ENCODE measurements around the gene KDM2B. TPM values are rescaled to one million over a fixed set of nuclear protein-coding genes. Genes with fewer than 3 reads are reported as not detected.
A peak's percentile ranks its signal among the peaks of the same experiment; 100 is the strongest.

Gene KDM2B
- polyA plus RNA-seq, 3 donors, result 9.7 to 68.1 (median 9.7) TPM

DNA sequence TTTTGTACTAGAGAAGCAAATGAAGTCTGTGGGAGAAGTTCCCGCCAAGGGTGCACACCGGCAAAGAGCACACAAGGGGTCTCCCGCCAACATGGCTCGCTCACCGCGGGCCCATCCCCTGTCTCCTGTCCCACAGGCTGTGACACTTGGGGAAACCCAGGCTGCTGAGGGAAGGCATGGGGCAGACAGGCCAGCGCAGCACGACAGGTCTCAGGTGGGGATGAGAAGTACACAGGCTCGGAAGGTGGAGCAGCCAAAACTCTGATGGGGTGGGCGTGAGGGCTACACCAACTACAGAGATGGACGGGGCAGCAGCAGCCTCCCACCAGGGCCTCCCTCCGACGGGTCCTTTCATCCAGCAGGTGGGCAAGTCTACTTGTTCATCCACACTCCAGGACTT is 116.5 kb downstream of the KDM2B start:
- H3K36me3 ChIP-seq (replicated peaks in 1 of 2; ENCODE audit: control insufficient read depth in 1 of 2, insufficient read depth in 2 of 2, low read length in 2 of 2), result peaks cover 0 to 7% of the 10 kb centered on the region in 2 donors
- no peak overlapping the region for H3K27ac ChIP-seq (ENCODE audit: low read depth in 1 of 2, low read length in 2 of 2)
- no peak overlapping the region for H2AFZ ChIP-seq (ENCODE audit: insufficient read depth, low read depth, low read length, poor library complexity, severe bottlenecking)
- H4K20me1 ChIP-seq (ENCODE audit: insufficient read depth, low read length), result peaks cover 64% of the 10 kb centered on the region
- Mint-ChIP-seq H3K4me3 (no peak overlapping the region), H3K4me1 (peaks cover 44% of the 10 kb centered on the region), H3K36me3 (peaks cover 6 to 13% of the 10 kb centered on the region in 2 donors), H3K27ac (no peak overlapping the region), H3K9me3 (no peaks in the 10 kb centered on the region), H3K27me3 (ENCODE audit: low read depth in 3 of 3) (peaks cover 2 to 4% (median 2%) of the 10 kb centered on the region in 3 donors)
- TF ChIP-seq, protein P1, sequence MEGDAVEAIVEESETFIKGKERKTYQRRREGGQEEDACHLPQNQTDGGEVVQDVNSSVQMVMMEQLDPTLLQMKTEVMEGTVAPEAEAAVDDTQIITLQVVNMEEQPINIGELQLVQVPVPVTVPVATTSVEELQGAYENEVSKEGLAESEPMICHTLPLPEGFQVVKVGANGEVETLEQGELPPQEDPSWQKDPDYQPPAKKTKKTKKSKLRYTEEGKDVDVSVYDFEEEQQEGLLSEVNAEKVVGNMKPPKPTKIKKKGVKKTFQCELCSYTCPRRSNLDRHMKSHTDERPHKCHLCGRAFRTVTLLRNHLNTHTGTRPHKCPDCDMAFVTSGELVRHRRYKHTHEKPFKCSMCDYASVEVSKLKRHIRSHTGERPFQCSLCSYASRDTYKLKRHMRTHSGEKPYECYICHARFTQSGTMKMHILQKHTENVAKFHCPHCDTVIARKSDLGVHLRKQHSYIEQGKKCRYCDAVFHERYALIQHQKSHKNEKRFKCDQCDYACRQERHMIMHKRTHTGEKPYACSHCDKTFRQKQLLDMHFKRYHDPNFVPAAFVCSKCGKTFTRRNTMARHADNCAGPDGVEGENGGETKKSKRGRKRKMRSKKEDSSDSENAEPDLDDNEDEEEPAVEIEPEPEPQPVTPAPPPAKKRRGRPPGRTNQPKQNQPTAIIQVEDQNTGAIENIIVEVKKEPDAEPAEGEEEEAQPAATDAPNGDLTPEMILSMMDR (IDR thresholded peaks at IDR 0.05), result no peak
- no peaks in the 10 kb centered on the region for H3K27me3 ChIP-seq (ENCODE audit: control insufficient read depth in 2 of 2, insufficient read depth in 2 of 2, low read length in 2 of 2)
- intact Hi-C loops (cut with micrococcal nuclease), result loop anchor here in 1 of 2 donors (10.0 kb wide), 1 partner anchor 70 kb away; no protein-coding TSS in a partner anchor
- peaks cover 48 to 54% of the 10 kb centered on the region in 2 donors for H3K4me1 ChIP-seq (ENCODE audit: control insufficient read depth in 1 of 2, insufficient read depth in 2 of 2, low read length in 2 of 2)
- H3K4me3 ChIP-seq (replicated peaks in 1 of 3; ENCODE audit: low read depth in 2 of 3, low read length in 3 of 3), result no peak overlapping the region
- H3K79me2 ChIP-seq (ENCODE audit: insufficient read depth, low read length), result peaks cover 70% of the 10 kb centered on the region
- 94% methylated on average over 11 of the region's 13 CpGs for WGBS (ENCODE audit: insufficient coverage)
- H3K9ac ChIP-seq (ENCODE audit: insufficient read depth, low read length, poor library complexity, severe bottlenecking), result no peak overlapping the region
- no peak for DNase-seq
- no peak overlapping the region for H3K4me2 ChIP-seq (replicated peaks; ENCODE audit: extremely low read depth, low read length, poor library complexity, severe bottlenecking)
- no peaks in the 10 kb centered on the region for H3K9me3 ChIP-seq (replicated peaks in 1 of 2; ENCODE audit: control insufficient read depth in 1 of 2, insufficient read depth in 1 of 2, low read length in 2 of 2)

DNA sequence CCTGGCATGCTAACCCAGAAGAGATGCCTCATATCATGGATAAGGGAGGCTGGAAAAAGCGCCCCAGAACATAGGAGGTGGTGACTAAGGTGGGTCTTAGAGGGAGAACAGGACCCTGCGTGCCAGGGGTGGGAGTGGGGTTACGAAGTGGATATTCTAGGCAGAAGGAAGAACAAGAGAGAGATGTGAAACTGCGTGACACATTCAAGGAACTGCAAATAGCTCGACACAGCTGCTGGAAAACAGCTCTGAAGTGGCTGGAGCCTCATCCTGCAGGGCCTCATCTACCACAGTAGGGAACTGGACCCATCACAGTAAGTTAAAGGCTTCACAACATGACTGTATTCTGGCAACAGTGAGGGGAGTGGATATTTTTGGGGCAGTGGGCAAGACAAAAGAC is 119.8 kb downstream of the KDM2B start:
- peaks cover 54% of the 10 kb centered on the region for H3K4me1 Mint-ChIP-seq
- no peaks in the 10 kb centered on the region for H3K27me3 ChIP-seq (ENCODE audit: control insufficient read depth in 2 of 2, insufficient read depth in 2 of 2, low read length in 2 of 2)
- peak; percentile 58 to 80 (median 72) for DNase-seq
- H3K27ac ChIP-seq (ENCODE audit: low read depth in 1 of 2, low read length in 2 of 2), result peak overlapping the region; percentile 34 to 71
- H3K4me3 Mint-ChIP-seq, result peak overlapping the region in 1 of 2 donors; percentile 59
- peak overlapping the region; percentile 71 to 87 (median 75) for H3K27ac Mint-ChIP-seq
- peak overlapping the region; percentile 19 for H3K4me2 ChIP-seq (replicated peaks; ENCODE audit: extremely low read depth, low read length, poor library complexity, severe bottlenecking)
- peaks cover 0 to 7% of the 10 kb centered on the region in 2 donors for H3K36me3 ChIP-seq (replicated peaks in 1 of 2; ENCODE audit: control insufficient read depth in 1 of 2, insufficient read depth in 2 of 2, low read length in 2 of 2)
- intact Hi-C loops (cut with micrococcal nuclease), result loop anchor here in 1 of 2 donors (10.0 kb wide), 1 partner anchor 66 kb away; no protein-coding TSS in a partner anchor
- TF ChIP-seq, protein P1 (IDR thresholded peaks at IDR 0.05), result no peak
- no peaks in the 10 kb centered on the region for H3K9me3 ChIP-seq (replicated peaks in 1 of 2; ENCODE audit: control insufficient read depth in 1 of 2, insufficient read depth in 1 of 2, low read length in 2 of 2)
- H3K79me2 ChIP-seq (ENCODE audit: insufficient read depth, low read length), result peaks cover 100% of the 10 kb centered on the region
- peaks cover 0 to 2% (median 0%) of the 10 kb centered on the region in 3 donors for H3K27me3 Mint-ChIP-seq (ENCODE audit: low read depth in 3 of 3)
- H3K9me3 Mint-ChIP-seq, result no peaks in the 10 kb centered on the region
- no peak overlapping the region for H2AFZ ChIP-seq (ENCODE audit: insufficient read depth, low read depth, low read length, poor library complexity, severe bottlenecking)
- peak overlapping the region in 1 of 3 experiments; percentile 6 for H3K4me3 ChIP-seq (replicated peaks in 1 of 3; ENCODE audit: low read depth in 2 of 3, low read length in 3 of 3)
- H3K4me1 ChIP-seq (ENCODE audit: control insufficient read depth in 1 of 2, insufficient read depth in 2 of 2, low read length in 2 of 2), result peaks cover 52 to 61% of the 10 kb centered on the region in 2 donors
- peaks cover 71% of the 10 kb centered on the region for H4K20me1 ChIP-seq (ENCODE audit: insufficient read depth, low read length)
- no peak overlapping the region for H3K9ac ChIP-seq (ENCODE audit: insufficient read depth, low read length, poor library complexity, severe bottlenecking)
- peaks cover 15 to 19% of the 10 kb centered on the region in 2 donors for H3K36me3 Mint-ChIP-seq
- 10% methylated on average over 5 of the region's 5 CpGs for WGBS (ENCODE audit: insufficient coverage)

Measured in CD14-positive monocyte (primary cell).